Activated CD8-positive, alpha-beta T cell treated with anti-CD3 and anti-CD28 coated beads, Interleukin-2, amount 10 ng/mL, durations not matched to agents 7 days and 5 days (primary cell): ENCODE data around the gene INTS6L. TPM values are rescaled to one million over a fixed set of nuclear protein-coding genes. Genes with fewer than 3 reads are reported as not detected.

ENCODE experiments used
- ATAC-seq: fragments of 150-1000 bp; cut with Tn5 transposase; one replicate; pipeline ENCODE4 v1.10.0; 2021; ENCODE audit warnings: moderate library complexity
- CTCF ChIA-PET: fragments of 350-600 bp; sonication (Branson Sonifier 250); formaldehyde crosslinking; loops from one replicate; lab custom pipeline; 2021; ENCODE audit warnings: antibody characterized with exemption; lab: Charles Lee
- POLR2A ChIA-PET: fragments of 350-600 bp; sonication (Branson Sonifier 250); formaldehyde crosslinking; loops from one replicate; lab custom pipeline; 2021; ENCODE audit warnings: antibody characterized with exemption; lab: Charles Lee
- DNase-seq: peaks from one replicate; pipeline ENCODE4 v3.0.0-alpha.2; 2020
- H3K27ac Mint-ChIP-seq: one replicate; pipeline ENCODE4 v1.8.0; 2021; ENCODE audit warnings: mild to moderate bottlenecking, mixed read lengths
- H3K27me3 Mint-ChIP-seq: one replicate; pipeline ENCODE4 v1.8.0; 2021; ENCODE audit warnings: low read depth, mixed read lengths
- H3K36me3 Mint-ChIP-seq: one replicate; pipeline ENCODE4 v1.8.0; 2021; ENCODE audit warnings: low read depth, mixed read lengths
- H3K4me1 Mint-ChIP-seq: one replicate; pipeline ENCODE4 v1.8.0; 2021; ENCODE audit warnings: low read depth, mixed read lengths
- H3K4me3 Mint-ChIP-seq: one replicate; pipeline ENCODE4 v1.8.0; 2021; ENCODE audit warnings: mild to moderate bottlenecking, mixed read lengths
- H3K9me3 Mint-ChIP-seq: one replicate; pipeline ENCODE4 v1.8.0; 2022; ENCODE audit warnings: mixed read lengths; ENCODE audit not compliant: insufficient read depth
- total RNA-seq, 2 experiments: library from RNA; stranded (reverse); gene quantifications; one replicate each; pipeline ENCODE4 v1.2.3, GENCODE V29; 2021

INTS6L gene
- total RNA-seq, 2 experiments from 2014 or later = 24.4 to 24.9 TPM

DNA sequence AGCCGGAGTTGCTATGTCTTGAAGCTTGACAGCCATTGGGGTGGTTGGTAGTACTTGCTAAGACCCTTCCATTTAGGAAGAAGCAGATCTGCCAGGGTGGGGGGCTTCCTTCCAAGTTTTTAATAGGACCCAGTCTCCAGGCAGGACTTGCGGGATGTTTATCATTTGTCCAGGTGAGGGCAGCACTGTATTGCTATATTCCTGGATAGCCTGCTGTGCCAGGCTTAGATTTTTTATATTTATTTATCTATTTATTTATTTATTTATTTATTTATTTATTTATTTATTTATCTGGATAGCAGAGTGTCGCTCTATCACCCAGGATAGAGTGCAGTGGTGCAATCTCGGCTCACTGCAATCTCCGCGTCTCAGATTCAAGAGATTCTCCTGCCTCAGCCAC is 105.5 kb downstream of the INTS6L start:
- ChIA-PET CTCF (no interaction called here), POLR2A (no interaction called here)
- no peak overlapping the region for H3K27ac Mint-ChIP-seq
- no peak for DNase-seq
- H3K4me3 Mint-ChIP-seq = no peak overlapping the region
- no peaks in the 10 kb centered on the region for H3K4me1 Mint-ChIP-seq
- H3K9me3 Mint-ChIP-seq = no peaks in the 10 kb centered on the region
- no peaks in the 10 kb centered on the region for H3K27me3 Mint-ChIP-seq
- no peaks in the 10 kb centered on the region for H3K36me3 Mint-ChIP-seq
- no peak for ATAC-seq

DNA sequence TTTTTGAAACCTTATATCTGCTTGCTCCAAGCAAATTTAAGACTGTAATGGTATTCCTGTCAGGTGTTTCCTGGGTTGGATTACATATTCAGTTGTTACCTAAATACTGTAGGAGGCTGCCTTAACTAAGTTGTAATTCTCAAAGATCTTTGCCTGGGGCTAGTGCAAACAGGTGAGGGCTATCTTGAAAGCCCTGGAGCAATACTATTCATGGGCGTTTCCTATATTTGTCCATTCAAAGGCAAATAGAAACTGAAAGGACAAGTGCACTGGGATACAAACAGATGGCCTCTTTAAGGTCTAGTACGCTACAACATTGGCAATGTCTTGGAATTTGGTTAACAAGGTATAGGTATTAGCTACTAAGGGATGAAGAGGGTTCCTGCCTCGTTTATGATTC is 108.9 kb downstream of the INTS6L start:
- CTCF ChIA-PET = no interaction called here
- ATAC-seq = no peak
- Mint-ChIP-seq H3K9me3 (no peaks in the 10 kb centered on the region), H3K4me3 (no peak overlapping the region), H3K27ac (no peak overlapping the region), H3K4me1 (no peaks in the 10 kb centered on the region), H3K27me3 (no peaks in the 10 kb centered on the region), H3K36me3 (no peaks in the 10 kb centered on the region)
- DNase-seq = no peak
- POLR2A ChIA-PET = no interaction called here

Other genes starting within 250 kb of the INTS6L start
- gene ETDC, start 211.2 kb upstream of the INTS6L start, total RNA-seq = not detected
- gene ZNF75D, start 176.6 kb upstream of the INTS6L start, total RNA-seq = 10 to 100 TPM; 12.1 to 13.8 TPM
- gene ZNF449, start 175.9 kb upstream of the INTS6L start, total RNA-seq = 1 to 10 TPM; 4.3 to 4.4 TPM
- gene SMIM10L2A, start 98.7 kb upstream of the INTS6L start, total RNA-seq = under 1 TPM; 0.58 to 0.65 TPM
- gene CT45A1, start 193.0 kb downstream of the INTS6L start, total RNA-seq = not detected
- gene CT45A3, start 247.5 kb downstream of the INTS6L start, total RNA-seq = not detected